Ureter (tissue), 1 donor: ENCODE measurements around the gene UQCRHL. TPM values are rescaled to one million over a fixed set of nuclear protein-coding genes. Genes with fewer than 3 reads are reported as not detected.
A peak's percentile ranks its signal among the peaks of the same experiment; 100 is the strongest.

Source experiments
- DNase-seq: peaks from one replicate; pipeline ENCODE4 v3.0.0-alpha.2; 2020; ENCODE audit warnings: low spot score
- total RNA-seq: library from RNA; stranded (reverse); gene quantifications from one replicate; pipeline ENCODE4 v1.2.4, GENCODE V29; 2023
- donor health status: DM: yes; HTN: yes; CAD: no.

Gene UQCRHL
- total RNA-seq, 1 donor from 2014 or later, result 0.96 TPM

- DNase-seq, result peak; percentile 83
These were observed 8.2 kb downstream of the UQCRHL start for GRCh38 chr1:15799004-15799867.

GRCh38 chr1:15797614-15798390 is 9.6 kb downstream of the UQCRHL start:
- DNase-seq, result no peak

- no peak for DNase-seq
These were observed 11.4 kb downstream of the UQCRHL start for GRCh38 chr1:15796086-15796462.

- DNase-seq, result no peak
These were observed 18.7 kb downstream of the UQCRHL start for GRCh38 chr1:15788624-15789301.

GRCh38 chr1:15786581-15786980 is 20.9 kb downstream of the UQCRHL start:
- DNase-seq, result no peak

- DNase-seq, result no peak
These were observed 21.8 kb downstream of the UQCRHL start for GRCh38 chr1:15785683-15786082.

- no peak for DNase-seq
These were observed 29.3 kb downstream of the UQCRHL start for GRCh38 chr1:15777909-15778707.

GRCh38 chr1:15775706-15776105 is 31.7 kb downstream of the UQCRHL start:
- no peak for DNase-seq

- DNase-seq, result no peak
These were observed 35.5 kb downstream of the UQCRHL start for GRCh38 chr1:15771836-15772515.

- DNase-seq, result no peak
These were observed 37.0 kb downstream of the UQCRHL start for GRCh38 chr1:15770313-15770962.

GRCh38 chr1:15768388-15768787 is 39.1 kb downstream of the UQCRHL start:
- DNase-seq, result no peak

- no peak for DNase-seq
These were observed 39.5 kb downstream of the UQCRHL start for GRCh38 chr1:15767941-15768340.

- no peak for DNase-seq
These were observed 41.8 kb downstream of the UQCRHL start for GRCh38 chr1:15765495-15766194.

GRCh38 chr1:15764890-15765289 is 42.6 kb downstream of the UQCRHL start:
- DNase-seq, result no peak

- no peak for DNase-seq
These were observed 43.1 kb downstream of the UQCRHL start for GRCh38 chr1:15764269-15764764.

GRCh38 chr1:15762546-15762945 is 44.9 kb downstream of the UQCRHL start:
- DNase-seq, result no peak

- no peak for DNase-seq
These were observed 45.9 kb downstream of the UQCRHL start for GRCh38 chr1:15761366-15762128.

- no peak for DNase-seq
These were observed 46.8 kb downstream of the UQCRHL start for GRCh38 chr1:15760520-15761211.
